GM19463 (cell line): ENCODE results near the gene TXNDC2.
A peak's percentile ranks its signal among the peaks of the same experiment; 100 is the strongest.
"Not testable (repeated sequence)": the region's sequence is repeated elsewhere in the genome, so short reads cannot be mapped to it uniquely, and the experiment has no call there.

ENCODE experiments used
- ATAC-seq: cut with Tn5 transposase; IDR thresholded peaks from one replicate; pipeline ENCODE4 v1.9.1; 2021; ENCODE audit warnings: mild to moderate bottlenecking, moderate library complexity; ENCODE audit not compliant: unreplicated experiment

The TXNDC2 gene

DNA sequence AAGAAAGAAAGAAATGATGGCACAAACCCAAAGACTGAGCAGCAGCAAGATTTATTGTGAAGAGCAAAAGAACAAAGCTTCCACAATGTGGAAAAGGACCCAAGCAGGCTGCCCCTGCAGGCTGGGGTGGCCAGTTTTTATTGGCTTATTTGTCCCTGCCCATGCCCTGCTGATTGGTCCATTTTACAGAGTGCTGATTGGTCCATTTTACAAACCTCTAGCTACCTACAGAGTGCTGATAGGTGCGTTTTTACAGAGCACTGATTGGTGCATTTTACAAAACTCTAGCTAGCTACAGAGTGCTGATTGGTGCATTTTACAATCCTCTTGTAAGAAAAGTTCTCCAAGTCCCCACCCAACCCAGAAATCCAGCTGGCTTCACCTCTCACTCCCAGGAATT lies 26.5 kb downstream of the TXNDC2 start:
- not testable (repeated sequence) for ATAC-seq

- no peak for ATAC-seq
These were observed 27.4 kb downstream of the TXNDC2 start for GRCh38 chr18:9913151-9913525.

DNA sequence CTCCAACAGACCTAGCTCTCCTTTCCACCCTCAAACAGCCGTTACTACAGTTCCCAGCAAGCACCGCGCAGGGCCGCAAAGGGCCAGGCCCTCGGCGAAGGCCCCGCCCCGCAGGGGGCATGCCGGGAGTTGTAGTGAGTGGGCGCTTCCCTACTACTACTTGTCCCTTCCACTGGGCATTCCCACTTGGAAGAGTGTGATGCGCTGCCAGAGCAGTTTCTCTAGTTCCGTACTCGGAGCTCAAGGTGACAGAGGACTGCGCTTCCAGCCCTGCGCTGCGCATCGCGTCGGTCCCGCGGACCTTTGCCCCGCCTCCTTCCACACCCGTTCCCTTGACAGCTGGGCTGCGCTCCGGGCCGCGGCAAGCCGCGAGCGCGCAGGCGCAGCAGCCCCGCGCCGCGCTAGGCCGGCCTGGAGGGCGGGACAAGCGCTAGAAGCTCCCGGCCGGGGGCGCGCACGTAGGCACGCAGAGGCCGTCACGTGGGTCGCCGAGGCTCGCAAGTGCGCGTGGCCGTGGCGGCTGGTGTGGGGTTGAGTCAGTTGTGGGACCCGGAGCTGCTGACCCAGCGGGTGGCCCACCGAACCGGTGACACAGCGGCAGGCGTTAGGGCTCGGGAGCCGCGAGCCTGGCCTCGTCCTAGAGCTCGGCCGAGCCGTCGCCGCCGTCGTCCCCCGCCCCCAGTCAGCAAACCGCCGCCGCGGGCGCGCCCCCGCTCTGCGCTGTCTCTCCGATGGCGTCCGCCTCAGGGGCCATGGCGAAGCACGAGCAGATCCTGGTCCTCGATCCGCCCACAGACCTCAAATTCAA lies 28.0 kb downstream of the TXNDC2 start, which contains the start of gene VAPA:
VAPA (plus strand) TSS at position 491 of the 808 bp plus-strand sequence; CDS start at position 732, 241 bp downstream.
- peak; percentile 81 for ATAC-seq

DNA sequence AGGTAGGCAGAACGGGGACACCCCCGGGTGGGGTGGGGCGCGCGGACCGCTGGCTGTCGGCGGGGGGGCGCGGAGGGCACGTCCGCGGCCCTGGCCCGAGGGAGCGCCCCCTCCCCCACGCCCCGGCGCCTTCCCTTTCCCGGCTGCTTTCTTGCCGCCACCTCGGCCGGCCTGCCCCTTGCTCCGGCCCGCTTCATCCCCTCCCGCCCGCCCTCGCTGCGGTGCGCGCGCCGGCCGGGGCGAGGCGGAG lies 28.5 kb downstream of the TXNDC2 start:
- ATAC-seq: no peak

DNA sequence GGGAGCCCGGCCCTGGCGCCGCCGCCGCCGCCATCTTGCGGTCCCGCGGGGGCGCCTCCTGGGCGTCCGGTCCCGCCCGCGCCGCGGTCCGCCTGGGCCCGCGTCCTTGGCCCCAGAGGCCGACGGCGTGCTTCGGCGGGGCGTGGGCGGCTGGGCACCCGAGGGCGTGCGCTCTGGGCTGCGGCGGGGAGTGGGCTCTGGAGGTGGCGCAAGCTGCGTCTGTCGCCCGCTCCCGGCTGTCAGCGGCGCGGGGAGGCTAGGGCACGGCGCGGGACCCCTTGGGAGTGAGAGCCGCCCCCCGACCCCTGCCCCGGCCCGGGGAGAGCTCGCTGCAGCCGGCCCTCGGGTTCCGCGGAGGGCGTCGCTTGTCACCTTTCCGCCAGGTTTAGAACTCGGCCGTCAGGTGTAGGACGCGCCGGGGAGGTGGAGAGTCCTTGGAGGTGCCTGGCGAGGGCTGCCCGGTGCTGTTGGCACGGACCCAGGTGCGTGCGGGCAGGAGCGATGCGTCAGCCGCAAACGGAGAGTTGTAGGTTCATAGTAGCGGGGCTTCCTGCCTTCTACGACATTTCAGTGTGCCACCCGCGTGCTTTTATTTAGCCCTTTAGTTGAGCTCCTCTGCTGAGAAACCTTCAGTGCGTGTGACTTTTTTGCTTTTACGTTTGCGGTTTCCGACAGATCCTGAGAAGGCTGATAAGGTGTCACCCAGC lies 29.0 kb downstream of the TXNDC2 start:
- peak; percentile 28 for ATAC-seq

DNA sequence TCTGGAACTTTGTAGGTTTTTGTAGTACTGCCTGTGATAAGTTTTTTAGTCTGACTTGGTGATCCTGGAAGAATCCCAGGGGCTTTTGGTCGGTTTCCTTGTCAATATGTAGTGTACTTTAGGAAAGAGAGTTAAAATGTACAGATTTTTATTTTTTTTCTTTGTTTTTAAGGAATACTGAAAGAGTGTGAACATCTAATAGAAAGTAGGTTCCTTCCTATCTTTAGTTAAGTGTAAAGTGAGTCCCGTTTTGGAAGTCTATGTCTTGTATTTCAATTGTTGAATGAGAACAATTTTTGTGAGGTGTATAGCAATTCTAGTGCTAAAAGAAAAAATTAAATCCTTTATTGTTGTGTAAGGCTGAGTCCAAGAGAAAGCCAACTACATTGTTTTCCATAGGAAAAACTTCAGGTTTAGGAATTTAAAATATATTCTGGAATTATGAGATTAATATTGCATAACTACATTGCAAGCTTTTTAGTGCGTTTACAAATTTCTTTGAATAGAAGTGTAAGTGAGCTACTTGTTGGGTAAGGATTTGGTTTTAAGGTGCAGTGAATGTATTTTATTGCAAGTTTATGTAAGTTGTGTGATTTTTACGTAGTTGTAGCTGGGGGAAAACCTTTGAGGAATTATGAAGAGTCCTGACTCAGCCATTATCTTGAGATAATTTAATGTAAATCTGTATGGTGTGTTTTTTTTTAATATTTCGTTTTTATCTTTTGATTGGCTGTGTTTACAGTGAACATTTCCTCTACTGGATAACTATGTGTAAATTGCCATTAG lies 29.7 kb downstream of the TXNDC2 start:
- ATAC-seq: no peak

DNA sequence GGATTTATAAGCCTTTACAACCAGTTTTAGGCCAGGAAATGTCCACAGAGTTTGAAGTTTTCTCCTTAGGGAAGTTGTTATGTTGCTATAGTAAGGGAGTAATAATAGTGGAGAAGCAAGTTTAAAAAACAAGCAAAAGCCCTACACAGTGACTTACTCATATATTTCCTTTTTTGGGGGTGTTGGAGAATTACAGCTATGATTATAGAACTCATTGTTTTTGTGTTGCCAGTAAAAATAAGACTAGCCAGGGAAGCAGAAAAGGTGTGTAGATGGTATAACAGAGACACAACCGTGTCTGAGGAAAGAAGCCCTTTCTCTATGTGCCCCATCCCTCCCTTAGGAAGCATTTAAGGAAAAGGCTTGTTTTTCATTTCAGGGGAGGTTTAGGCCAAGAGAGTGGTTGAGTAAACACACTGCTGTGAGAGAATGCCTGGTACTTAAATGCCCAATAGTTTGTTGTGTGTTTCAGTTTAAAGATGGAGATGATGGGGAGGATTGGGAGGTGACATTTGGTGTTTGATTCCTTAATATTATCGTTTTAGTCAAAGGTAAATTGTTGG lies 30.4 kb downstream of the TXNDC2 start:
- ATAC-seq: no peak

GRCh38 chr18:9916808-9917207 lies 31.0 kb downstream of the TXNDC2 start:
- no peak for ATAC-seq

DNA sequence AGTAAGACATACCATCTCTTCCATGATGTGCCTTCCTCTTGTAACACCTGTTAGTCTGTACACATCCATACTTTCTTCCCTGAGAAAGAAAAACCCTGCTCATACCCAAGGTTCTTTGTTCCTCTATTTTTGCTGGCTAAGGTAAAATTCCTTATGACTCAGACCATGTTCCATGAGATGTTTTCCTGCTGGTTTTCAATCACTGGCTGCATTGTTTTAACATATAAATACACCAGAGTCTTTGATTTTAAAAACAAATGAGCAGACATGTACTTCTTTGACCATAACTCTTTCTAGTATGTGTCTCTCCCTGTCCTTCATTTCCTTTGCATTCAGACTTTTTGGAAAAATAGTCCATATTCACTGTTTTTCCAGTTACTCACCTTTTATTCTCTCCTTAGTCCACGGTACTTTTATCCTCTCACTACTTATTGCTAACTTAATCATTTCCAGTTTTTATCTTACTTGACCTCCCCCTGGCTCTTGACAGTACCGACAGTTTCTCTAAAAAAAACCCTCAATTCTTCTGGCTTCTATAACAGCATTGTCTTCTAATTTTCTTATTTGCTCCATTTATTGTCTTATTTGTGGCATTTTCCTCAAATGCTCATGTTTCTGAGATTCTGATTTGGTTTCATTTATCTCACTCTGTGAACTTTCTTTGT lies 32.4 kb downstream of the TXNDC2 start:
- ATAC-seq: no peak

DNA sequence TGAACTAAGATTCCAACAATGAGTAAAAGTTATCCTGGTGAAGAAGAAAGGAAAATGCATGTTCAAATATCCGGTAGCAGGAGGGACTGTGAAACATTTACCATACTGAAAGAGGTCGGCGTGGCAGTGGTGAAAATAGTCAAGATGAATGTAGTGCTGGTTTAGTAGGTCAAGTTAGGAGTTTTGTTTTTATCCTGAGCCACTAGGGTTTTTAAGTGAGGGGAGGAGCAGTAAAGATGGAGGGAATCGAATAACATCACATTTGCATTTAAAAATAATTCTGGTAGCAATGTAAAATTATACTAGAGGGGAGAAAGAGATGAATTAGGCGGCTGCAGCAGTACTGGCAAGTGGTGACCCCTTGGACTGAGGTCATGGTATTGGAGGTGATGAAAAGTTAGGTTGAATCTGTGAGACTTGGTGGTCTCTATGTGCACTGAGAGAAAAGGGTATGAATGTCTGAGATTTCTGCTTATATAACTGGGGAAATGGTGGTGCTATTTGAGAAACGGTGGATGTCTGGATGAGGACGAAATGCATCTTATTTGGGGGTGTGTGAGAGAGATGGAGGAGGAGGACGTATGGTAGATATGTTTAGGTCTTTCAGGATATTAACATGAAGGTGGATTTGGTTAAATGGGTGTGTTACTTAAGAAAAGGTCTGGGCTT lies 33.9 kb downstream of the TXNDC2 start:
- no peak for ATAC-seq

- ATAC-seq: no peak
These were observed 37.0 kb downstream of the TXNDC2 start for GRCh38 chr18:9922592-9923311.

- no peak for ATAC-seq
These were observed 38.7 kb downstream of the TXNDC2 start for GRCh38 chr18:9924371-9924943.

DNA sequence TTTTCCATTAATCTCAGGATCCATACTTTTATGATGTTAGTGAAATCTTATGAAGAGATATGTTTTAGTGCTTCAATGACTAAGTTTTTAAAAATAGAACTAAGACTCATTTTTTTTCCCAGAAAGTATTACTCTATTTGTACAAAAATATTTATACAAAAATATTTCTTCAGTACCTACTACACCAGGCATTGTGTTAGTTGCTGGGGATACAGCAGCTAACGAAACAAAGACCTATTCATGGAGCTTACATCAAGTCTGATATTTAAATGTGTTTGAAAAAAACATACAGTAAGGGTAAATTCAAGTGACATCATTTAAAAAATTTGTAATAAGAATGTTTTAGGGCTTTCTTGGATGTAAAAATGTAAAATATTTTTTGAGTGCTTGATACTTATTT lies 39.6 kb downstream of the TXNDC2 start:
- ATAC-seq: no peak

- ATAC-seq: no peak
These were observed 40.0 kb downstream of the TXNDC2 start for GRCh38 chr18:9925795-9926194.

DNA sequence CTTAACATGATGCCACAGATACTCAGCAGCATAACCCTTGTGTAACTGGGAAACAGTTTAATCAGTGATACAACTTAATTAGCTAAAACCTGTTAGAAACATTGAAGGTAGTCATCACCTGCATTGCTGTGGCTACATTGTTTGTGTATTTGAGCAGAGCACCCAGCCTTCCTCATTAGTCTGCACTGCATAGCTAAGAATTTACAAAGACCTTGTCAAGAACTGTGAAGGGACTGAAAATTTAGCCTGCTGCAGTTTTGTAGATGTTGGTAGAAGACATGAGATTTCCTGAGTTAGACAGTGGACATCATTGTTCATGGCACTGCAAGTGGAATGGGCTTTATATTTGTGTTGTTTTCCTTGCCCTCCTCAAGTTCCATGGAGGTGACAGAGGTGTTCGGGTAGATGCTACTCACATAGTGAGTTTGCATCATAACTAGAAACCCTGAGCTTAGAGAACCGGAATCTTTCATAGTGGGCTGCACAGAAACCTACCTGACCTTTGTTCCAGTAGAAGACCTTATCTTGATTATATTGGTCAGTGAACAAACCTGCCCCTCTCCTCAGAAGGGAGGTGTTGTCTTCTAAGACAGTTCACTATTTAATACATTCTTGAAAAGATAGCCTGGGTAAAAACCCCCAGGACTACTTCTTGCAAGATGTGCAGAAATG lies 40.6 kb downstream of the TXNDC2 start:
- no peak for ATAC-seq

- ATAC-seq: no peak
These were observed 41.2 kb downstream of the TXNDC2 start for GRCh38 chr18:9926977-9927376.

DNA sequence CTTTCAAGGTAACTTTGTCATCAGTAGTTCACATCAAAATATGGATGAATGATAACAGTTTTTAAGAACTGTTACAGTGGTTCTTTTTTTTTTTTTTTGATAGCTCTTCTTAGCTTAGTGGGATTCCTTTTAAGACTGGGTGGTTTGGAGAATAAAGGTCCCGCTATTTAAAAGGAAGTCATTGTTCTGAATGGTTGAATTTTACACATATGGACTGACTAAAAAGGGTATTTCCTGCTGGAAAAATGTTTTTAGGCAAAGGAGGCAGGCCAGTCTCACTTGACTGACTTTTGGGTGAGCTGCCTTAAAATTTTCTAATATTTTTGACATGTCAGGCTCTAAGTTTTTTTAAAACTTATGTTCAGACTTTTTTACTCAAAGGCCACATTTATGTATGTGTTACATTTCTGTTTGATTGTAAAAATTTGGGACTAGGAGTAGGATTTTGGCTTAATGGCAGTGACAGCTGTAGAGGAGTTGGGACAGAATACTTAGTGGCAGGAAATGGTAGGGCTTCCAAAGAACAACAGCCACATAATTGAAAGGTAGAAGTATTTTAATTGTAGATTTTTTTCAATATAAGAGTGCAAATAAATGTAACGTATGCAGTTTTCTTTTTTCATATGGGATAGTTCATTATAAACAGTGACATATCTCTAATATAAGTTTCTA lies 41.8 kb downstream of the TXNDC2 start:
- no peak for ATAC-seq

DNA sequence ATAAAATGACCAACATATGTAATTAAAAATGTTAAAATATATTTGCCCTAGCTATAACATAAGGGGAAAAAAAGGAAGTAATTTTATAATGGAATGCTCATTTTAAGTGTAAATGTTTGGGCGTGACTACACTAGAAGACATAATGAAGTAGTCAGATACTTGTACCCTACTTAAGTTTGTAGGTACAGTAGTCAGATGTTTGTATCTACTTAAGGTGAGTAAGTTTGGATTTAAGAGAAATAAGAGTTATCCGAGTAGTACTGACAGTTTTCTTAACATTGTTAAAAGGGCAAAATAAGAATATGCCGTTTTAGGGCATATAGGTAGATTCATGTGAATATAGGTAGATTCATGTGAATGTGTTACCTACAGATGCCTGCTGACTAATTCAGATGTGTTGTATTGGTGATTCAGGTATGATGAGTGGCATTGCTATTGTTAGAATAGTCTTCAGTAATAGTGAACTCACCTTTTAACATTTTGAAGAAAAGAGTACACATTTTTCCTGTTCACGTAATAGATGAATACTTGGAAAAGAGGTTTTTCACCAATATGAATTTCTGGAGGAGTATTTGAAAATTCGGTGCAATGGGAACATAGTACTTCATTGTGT lies 43.0 kb downstream of the TXNDC2 start:
- no peak for ATAC-seq
